Astrocyte (in vitro differentiated cells and primary cell): ENCODE results near the gene PTPRT. TPM values are rescaled to one million over a fixed set of nuclear protein-coding genes. Genes with fewer than 3 reads are reported as not detected.

Source experiments
- DNase-seq: peaks from one replicate; pipeline ENCODE4 v3.0.0-alpha.2; 2010; ENCODE audit warnings: low read depth
- FAIRE-seq: peaks from 2 replicates; lab custom pipeline; 2011; peaks lifted over from hg19 to GRCh38; lab: Jason Lieb, UNC
- H2AFZ ChIP-seq: 2 replicates; pipeline ENCODE4 v1.6.0; 2012; ENCODE audit warnings: low read depth, low read length, inconsistent platforms
- H3K27ac ChIP-seq: 2 replicates; pipeline ENCODE4 v1.5.1; 2011; ENCODE audit warnings: low read depth, low read length, inconsistent platforms
- H3K27me3 ChIP-seq: 2 replicates; pipeline ENCODE4 v1.6.0; 2011; ENCODE audit warnings: low read length, inconsistent platforms; ENCODE audit not compliant: insufficient read depth
- H3K36me3 ChIP-seq: 2 replicates; pipeline ENCODE4 v1.5.1; 2011; ENCODE audit warnings: low read length, inconsistent platforms; ENCODE audit not compliant: insufficient read depth
- H3K4me1 ChIP-seq: 2 replicates; pipeline ENCODE4 v1.5.1; 2011; ENCODE audit warnings: low read length, inconsistent platforms; ENCODE audit not compliant: insufficient read depth
- H3K4me2 ChIP-seq: 2 replicates; pipeline ENCODE4 v1.6.0; 2012; ENCODE audit warnings: low read length, inconsistent platforms
- H3K4me3 ChIP-seq: 2 replicates; pipeline ENCODE4 v1.5.1; 2011; ENCODE audit warnings: low read depth, mild to moderate bottlenecking, low read length, inconsistent platforms; ENCODE audit not compliant: insufficient read depth
- H3K79me2 ChIP-seq: 2 replicates; pipeline ENCODE4 v1.6.0; 2012; ENCODE audit warnings: mild to moderate bottlenecking, low read length, inconsistent platforms; ENCODE audit not compliant: insufficient read depth
- H3K9ac ChIP-seq: 2 replicates; pipeline ENCODE4 v1.6.0; 2012; ENCODE audit warnings: mild to moderate bottlenecking, low read length, inconsistent platforms
- H3K9me3 ChIP-seq: 2 replicates; pipeline ENCODE4 v1.5.1; 2012; ENCODE audit warnings: low read depth, mild to moderate bottlenecking, low read length, inconsistent platforms; ENCODE audit not compliant: insufficient read depth
- H4K20me1 ChIP-seq: 2 replicates; pipeline ENCODE4 v1.6.0; 2012; ENCODE audit warnings: low read length, inconsistent platforms; ENCODE audit not compliant: insufficient read depth
- H3K27ac Mint-ChIP-seq: one replicate; pipeline ENCODE4 v1.8.0; 2021; ENCODE audit warnings: mild to moderate bottlenecking, mixed read lengths; ENCODE audit not compliant: unreplicated experiment
- H3K27me3 Mint-ChIP-seq: one replicate; pipeline ENCODE4 v1.8.0; 2021; ENCODE audit warnings: low read depth, mixed read lengths; ENCODE audit not compliant: unreplicated experiment
- H3K36me3 Mint-ChIP-seq: one replicate; pipeline ENCODE4 v1.8.0; 2021; ENCODE audit warnings: low read depth, mixed read lengths; ENCODE audit not compliant: unreplicated experiment
- H3K4me1 Mint-ChIP-seq: one replicate; pipeline ENCODE4 v1.8.0; 2021; ENCODE audit warnings: low read depth, mixed read lengths; ENCODE audit not compliant: unreplicated experiment
- H3K4me3 Mint-ChIP-seq: one replicate; pipeline ENCODE4 v1.8.0; 2021; ENCODE audit warnings: mild to moderate bottlenecking, moderate library complexity, mixed read lengths; ENCODE audit not compliant: unreplicated experiment
- H3K9me3 Mint-ChIP-seq: one replicate; pipeline ENCODE4 v1.8.0; 2021; ENCODE audit warnings: mild to moderate bottlenecking, mixed read lengths; ENCODE audit not compliant: unreplicated experiment
- CTCF ChIP-seq: IDR thresholded peaks from 2 replicates; pipeline ENCODE4 v1.5.1; 2011; ENCODE audit warnings: low read depth, mild to moderate bottlenecking, inconsistent platforms, low read length, moderate library complexity; ENCODE audit not compliant: insufficient read depth
- EZH2 ChIP-seq: IDR thresholded peaks from 2 replicates; pipeline ENCODE4 v1.6.1; 2012; ENCODE audit warnings: mild to moderate bottlenecking, low read length, inconsistent platforms; ENCODE audit not compliant: insufficient read depth
- total RNA-seq: library from RNA; stranded (reverse); gene quantifications from 2 replicates; pipeline ENCODE4 v1.2.1, GENCODE V29; 2021

PTPRT gene
- total RNA-seq, 1 donor from 2014 or later = 0.25 TPM

- FAIRE-seq = no peak
- Histone ChIP-seq H3K4me2 (no peak overlapping the region), H3K9me3 (peaks cover 3% of the 10 kb centered on the region), H3K27me3 (no peaks in the 10 kb centered on the region), H3K4me3 (no peak overlapping the region), H2AFZ (no peak overlapping the region), H3K4me1 (no peaks in the 10 kb centered on the region), H3K36me3 (no peaks in the 10 kb centered on the region), H3K79me2 (no peaks in the 10 kb centered on the region), H4K20me1 (no peaks in the 10 kb centered on the region), H3K27ac (no peak overlapping the region), H3K9ac (no peak overlapping the region)
- no peaks in the 10 kb centered on the region for H3K27me3 Mint-ChIP-seq
- TF ChIP-seq EZH2 (no peak), CTCF (no peak)
- no peak for DNase-seq
- H3K27ac Mint-ChIP-seq = no peak overlapping the region
- H3K9me3 Mint-ChIP-seq = peaks cover 16% of the 10 kb centered on the region
- H3K36me3 Mint-ChIP-seq = no peaks in the 10 kb centered on the region
- H3K4me3 Mint-ChIP-seq = no peak overlapping the region
- no peaks in the 10 kb centered on the region for H3K4me1 Mint-ChIP-seq
These were observed 1087.7 kb downstream of the PTPRT start for GRCh38 chr20:42102000-42102399.

- FAIRE-seq = no peak
- no peak overlapping the region for H3K27ac Mint-ChIP-seq
These were observed 1089.5 kb downstream of the PTPRT start for GRCh38 chr20:42100137-42100704.

More at GRCh38 chr20:42100137-42100704, 1089.5 kb downstream of the PTPRT start:
- Mint-ChIP-seq H3K9me3 (peaks cover 22% of the 10 kb centered on the region), H3K27me3 (no peaks in the 10 kb centered on the region), H3K36me3 (no peaks in the 10 kb centered on the region), H3K4me1 (no peaks in the 10 kb centered on the region), H3K4me3 (no peak overlapping the region)
- Histone ChIP-seq H4K20me1 (no peaks in the 10 kb centered on the region), H3K27ac (no peak overlapping the region), H2AFZ (no peak overlapping the region), H3K4me2 (no peak overlapping the region), H3K4me3 (no peak overlapping the region), H3K36me3 (no peaks in the 10 kb centered on the region), H3K9ac (no peak overlapping the region), H3K4me1 (no peaks in the 10 kb centered on the region), H3K9me3 (no peaks in the 10 kb centered on the region), H3K79me2 (no peaks in the 10 kb centered on the region), H3K27me3 (no peaks in the 10 kb centered on the region)
- DNase-seq = no peak
- TF ChIP-seq EZH2 = no peak
- no peak for TF ChIP-seq CTCF
